ENCODE measurements around the gene ARL15. TPM values are rescaled to one million over a fixed set of nuclear protein-coding genes. Genes with fewer than 3 reads are reported as not detected.

The ARL15 gene
- total RNA-seq, 1 donor from 2014 or later = 125 TPM

DNA sequence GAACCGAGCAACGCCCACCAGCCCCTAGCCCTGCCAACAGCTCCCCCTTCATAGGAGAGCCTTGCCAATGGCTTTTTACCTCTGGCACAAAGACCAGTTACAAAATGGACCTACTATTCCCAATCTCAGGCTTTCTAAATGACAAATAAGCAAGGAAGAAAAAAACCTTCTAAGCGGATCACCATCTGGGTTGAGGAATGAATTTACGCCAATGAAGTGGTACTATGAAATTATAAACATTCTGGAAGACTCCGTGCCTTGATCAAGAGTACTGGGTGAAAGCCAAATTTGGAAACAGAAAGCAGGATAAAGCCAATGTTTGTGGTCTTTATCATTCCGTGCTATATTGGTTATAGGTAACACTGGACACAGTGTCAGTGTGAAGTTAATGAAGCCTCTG, 378.0 kb downstream of the ARL15 start:
- DNase-seq = no peak

DNA sequence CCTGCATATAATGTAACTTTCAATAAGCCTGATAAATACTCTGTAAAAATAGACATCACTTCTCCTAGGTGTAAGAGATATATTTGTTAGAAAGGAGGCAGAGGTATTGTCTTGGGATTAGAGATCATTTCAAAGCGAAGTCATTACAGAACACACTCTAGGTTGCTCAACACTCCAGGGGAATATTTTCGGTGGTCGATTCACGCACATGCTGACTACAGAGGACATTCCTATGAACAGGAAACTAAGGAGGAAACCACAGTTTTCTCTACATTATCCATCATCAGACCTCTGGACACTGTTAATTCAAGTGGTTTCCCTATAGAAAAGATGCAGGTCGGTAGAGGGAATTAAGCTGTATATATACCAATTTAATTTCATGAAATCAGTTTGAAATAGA, 379.9 kb downstream of the ARL15 start:
- DNase-seq = no peak

DNA sequence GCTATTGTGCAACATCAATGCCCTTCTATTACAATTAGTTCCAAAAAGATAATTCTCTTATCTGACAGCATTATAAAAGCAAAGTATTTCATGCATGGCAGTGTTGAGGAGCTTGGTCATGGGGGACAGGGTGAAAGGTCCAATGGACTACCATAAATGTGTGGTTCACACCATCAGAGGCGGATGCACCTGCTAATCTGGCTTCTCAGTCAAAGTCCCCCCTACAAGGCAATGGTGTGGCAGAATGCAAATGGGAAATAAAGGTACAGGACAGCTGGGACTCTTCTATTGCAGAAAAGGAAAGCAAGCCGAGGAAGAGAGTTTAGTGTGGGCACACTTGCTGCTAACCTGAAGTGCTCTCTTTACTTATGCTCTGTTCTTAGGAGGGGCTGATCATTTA, 380.8 kb downstream of the ARL15 start:
- DNase-seq = no peak

DNA sequence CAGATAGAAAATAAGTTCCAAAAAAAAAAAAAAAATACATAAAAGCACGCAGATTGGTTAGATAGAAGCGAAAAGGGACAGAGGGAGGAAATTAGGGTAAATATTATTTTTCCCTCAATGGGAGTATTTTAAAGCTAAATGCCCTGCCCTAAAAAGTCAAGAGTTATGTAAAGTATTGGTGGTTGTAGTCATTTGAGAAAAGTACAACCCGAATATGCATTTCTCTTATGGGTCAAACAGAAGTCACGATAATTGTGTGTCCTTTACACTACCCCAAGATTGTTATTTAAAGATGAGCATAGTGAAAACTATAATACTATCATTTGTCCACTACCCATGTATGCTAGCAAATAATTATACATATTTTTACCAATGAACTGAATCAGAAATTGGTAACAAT, 381.2 kb downstream of the ARL15 start:
- no peak for DNase-seq

DNA sequence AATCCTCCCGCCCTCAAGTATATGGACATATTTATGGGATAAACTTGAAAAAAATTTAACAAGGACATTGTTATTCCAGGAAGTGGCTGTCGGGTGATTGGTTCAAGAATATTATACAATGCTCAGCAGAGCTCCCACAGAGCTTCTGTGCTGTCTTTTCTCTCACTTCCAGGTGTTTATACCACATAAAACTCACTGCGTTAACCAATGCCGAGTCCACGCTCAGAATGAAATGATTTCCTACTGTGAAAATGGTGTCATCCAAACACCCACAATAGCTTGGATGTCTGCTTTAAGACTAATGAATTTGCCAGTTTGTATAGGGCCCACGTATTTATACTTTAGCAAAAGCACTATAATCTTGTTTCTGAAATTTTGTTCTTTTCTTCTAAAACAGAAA, 381.7 kb downstream of the ARL15 start:
- DNase-seq = no peak

DNA sequence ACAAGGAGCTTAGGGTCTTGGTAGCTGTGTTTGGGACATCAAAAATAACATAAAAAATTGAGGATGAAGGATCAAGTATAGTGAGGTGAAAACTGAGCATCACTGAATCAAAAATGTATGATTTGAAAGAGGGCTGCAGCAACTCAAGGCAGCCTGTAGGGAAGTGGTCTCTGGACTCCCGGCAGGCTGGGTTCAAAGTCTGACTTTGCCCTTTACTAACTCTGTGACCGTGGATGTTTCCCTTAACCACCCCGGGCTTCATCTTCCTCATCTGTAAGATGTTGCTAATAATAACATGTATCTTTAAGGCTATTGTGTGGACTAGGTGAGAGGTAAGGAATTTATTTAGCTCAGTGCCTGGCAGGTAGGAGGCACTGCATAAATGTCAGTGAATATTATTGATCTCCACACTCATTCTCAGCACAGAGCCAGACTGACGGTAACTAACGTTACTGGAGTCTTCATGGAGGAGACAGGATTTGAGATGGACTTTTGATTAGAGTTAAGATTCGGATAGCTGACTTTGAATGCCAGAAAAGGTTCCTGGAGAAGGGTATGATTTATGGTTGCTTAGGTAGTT, 382.6 kb downstream of the ARL15 start:
- no peak for DNase-seq

DNA sequence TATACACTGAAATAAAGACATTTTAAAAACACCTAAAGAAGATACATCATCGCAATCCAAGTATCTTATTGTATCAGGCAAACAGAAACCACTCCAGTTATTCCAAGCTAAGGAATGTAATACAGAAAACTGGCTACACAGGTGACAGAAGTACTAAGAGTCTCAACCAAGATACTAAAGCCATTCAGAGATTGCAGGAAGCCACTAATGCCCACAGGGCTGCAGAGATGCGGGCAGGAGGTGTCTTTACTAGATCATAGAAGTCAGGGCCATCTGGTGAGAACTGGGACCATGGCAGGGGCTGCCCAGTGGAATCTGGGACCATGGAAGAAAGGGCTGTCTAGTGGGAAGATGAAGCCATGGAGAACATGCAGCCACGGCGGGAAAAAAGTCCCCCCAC, 384.3 kb downstream of the ARL15 start:
- DNase-seq = no peak

DNA sequence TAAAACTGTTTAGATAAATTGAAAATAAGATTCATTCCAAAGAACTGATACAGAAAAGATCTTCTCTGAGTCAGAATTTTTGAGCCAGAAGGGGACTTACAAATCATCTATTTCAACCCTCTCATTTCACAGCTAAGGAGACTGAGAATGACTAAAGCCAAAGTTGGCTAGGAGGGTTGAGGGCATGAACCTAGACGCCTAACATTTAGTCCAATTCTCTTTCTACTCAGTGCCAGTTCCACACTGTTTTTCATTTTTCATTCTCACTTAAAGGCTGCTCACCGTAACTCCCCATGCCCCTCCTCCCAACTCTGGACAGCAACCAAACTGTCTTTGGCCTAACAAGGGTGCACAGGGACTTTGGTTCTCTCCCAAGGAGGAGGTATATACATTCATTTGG, 386.0 kb downstream of the ARL15 start:
- no peak for DNase-seq

DNA sequence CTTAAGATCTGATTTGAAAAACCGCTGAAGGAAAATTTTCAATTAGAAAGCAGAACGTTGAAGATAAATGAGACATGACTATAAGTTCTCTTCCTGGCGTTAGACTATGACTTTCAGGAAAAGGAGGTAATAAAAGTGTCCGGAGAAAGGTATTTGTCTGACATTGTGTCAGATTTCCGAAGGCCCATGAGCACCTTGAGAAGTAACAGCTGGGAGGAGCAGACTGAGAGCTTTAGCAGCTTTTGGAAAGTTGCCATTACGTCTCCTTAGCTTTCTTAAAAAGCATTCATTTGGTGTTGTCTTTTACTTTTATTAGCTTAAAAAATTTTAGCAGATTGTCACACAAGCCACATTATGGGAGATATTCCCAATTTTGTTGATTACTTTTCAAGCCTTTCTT, 386.4 kb downstream of the ARL15 start:
- no peak for DNase-seq

DNA sequence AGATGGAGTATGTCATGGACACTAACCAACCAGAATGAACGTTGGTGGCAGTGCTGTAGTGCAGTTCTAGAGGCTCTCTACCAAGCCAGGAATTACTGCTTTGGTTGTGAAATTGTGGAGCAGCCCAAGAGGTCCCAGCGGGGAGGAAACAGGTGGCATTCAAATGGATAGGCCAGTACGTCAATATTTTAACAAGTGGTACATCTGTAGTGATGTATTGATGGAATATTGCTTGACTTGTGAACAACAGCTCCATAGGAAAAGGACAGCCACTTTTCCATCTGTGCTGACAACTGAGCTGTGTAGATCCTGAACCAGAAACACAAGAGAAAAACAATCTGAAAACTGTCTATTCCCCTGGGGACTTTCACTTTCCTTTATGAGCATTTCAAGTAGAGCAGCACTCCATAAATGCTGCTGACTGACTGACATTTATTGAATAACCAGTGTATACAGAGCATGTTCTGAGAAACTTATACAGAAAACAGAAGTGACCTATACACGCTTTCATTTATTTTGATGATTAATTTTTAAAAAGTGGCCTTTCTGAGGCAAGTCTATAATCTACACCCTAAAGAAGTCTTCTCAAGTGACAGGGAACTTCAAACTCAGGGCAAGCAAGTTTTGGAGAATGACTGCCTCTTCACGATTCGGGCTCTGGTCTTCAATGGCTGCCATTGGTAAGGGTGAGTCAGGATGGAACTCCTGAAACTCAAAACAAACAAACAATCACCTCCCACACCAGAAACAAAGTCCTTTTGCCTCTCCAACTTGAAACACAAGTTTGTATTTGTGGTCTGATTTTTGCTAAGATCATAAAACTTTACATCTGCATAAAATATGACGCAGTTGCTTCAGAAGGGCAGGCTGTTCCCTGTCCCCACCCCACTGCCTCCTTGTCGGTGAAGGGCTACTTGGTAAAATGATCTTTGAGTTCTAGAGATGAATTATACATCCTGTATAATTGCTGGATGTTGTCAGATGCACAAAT, 387.6 kb downstream of the ARL15 start:
- DNase-seq = no peak

DNA sequence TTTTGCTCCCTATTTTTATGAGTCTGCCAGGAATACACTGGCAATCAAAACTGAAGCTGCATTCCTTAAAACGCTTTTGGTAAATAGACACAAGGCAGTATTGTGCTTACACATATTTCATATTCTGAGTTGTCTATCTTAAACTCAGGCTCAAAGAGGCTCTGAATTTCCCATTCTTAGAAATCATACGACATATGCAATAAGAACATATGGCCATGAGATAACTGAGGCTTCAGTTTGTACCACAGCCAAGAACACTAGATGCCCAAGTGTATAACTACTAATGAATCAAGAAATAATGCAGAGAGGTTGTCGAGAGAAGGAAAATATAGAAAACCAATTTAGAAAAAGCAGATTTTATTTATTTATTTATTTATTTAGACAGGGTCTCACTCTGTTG, 392.5 kb downstream of the ARL15 start:
- no peak for DNase-seq

DNA sequence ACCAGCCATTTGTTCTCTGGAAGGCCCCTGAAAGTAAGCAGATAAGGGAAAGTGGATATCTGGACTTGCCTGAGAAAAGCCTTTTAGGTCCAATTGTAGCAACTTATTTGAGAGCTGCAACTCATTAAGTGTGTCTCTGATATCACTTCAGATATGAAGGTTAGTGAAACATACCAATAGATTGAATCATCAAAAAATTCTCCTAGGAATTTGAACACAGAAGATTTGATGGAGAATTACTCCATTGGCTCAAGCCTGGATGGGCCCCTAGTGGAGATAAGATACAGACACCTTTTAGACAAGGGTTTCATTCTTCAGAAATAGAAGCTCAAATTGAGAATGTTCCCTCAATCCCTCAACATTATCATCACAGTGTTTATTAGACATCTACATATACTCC, 393.3 kb downstream of the ARL15 start:
- no peak for DNase-seq

DNA sequence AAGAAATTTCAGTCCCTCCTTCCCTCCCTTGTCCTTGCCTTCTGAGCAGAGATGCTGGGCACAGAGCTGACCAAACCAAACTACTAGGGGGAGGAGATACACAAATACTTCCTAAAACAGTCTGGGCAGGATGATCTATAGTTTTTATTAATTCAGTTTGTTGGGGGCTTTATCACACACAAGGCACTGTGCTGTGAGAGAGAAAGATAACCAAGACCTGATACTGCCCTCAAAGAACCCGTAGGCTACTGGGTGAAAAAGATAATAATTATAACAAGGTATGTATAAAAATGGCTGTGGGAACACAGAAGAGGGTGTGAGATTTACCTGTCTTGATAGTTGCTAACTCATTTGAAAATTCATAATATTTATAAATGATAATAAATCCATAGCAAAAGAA, 395.3 kb downstream of the ARL15 start:
- no peak for DNase-seq

DNA sequence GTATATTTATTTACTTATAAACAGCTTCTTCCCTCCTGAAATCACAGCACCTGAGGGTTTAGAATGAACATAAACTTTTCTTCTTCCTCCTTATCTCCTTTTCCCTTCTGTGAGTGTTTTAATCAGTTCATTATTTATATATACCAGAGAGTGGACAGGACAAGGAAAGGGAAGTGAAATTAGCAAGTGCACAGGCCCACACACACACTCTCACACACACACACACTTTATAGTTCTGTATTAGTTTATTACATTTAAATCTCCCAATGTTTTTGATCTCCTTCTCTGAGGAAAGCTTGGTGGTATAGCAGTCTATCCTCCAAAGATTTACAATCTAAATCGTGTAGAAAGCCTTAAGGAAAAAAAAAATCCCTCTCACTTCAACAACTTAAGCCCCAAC, 396.4 kb downstream of the ARL15 start:
- no peak for DNase-seq

DNA sequence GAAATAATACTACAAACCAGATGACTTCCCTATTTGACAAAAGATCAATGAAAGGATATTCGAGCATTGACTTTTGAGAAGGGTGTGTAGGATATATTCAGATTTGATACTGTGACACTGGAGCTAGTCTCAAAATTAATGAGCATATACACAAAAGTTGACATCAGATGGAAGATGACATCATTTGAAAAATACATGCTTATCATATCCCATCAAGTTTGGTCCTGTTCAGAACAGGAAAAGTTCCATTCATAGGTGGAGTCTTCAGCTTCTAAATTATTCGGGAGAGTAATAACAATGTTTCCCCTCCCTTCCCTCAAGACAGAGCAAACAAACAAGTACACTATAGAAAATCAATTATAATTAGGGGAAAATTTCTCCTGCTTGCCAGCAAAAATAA, 401.6 kb downstream of the ARL15 start:
- no peak for DNase-seq

DNA sequence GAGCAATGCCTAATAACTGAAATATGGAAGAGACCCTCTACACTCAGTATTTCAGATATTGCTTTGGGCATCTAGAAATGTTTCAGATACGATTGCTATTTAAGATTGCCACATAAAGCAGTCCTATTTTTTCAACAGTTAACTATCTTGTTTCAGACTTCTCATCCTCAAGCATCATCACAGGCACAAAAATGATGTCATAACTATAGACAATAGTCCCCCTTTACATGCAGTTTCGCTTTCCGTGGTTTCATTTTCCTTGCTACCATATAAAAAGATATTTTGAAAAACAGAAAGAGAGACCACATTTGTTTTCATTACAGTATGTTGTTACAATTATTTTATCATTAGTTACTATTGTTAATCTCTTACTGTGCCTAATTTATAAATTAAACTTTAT, 402.5 kb downstream of the ARL15 start:
- no peak for DNase-seq

DNA sequence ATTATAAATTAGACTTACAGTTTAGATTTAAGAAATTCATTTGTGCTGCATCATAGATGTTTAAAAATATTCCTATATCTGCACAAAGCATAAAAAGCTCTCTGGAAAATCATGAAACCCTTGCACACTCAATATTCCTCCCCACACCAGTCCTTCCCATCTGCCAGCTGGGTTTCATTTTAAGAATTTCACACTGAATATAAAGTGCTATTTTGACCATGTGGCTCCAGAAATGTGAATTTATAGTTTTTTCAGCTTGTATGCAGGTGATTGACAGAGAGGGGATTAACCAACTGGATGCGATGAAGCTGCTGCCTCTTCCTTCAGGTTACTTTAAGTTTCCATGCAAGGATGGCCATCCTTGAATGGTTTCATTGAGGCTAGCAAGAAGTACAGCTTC, 403.6 kb downstream of the ARL15 start:
- no peak for DNase-seq

DNA sequence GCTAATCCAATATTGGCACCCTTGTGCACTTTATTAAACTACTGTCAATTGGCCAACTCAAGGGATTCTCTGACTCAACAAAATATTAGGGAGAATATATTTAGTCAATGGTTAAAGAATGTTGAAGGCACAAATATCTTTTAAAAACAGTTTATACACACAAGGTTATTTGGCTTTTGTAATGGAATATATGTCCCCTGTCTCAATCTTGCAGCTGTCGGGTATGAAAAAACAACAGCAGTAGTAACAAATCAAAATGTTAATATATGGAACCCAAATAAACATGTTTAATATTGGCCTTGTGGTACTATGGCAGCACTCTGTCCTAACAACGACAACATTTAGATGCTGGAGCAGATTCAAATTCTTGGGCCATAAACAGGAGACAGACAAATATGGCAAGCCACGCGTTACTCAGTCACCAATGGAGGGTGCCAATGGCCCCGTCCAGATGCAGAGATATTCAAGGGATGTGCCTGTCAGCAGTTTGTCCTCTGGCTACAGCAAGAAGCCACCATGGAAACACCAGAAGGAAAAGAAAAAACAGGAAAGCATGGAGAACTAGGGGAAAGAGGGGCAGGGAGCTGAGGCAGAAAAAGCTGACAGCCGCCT, 408.0 kb downstream of the ARL15 start:
- DNase-seq = no peak

DNA sequence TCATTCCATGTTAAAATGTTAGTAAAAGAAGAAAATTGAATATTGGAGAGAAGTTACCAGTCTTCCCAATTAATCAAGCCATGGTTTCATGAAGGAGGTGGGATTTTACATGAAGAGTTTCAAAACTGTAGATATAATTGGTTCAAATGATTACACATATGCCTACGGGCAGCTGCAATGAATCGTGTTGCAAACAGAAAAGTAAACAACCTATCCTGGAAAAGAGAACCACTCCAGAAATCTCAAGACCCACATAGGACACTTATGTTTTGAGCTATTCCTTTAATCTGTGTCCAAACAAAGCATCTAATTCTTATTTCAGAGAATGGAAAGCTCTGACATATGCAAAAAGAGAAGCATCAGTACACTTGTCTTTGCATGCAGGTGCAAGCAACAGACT, 409.7 kb downstream of the ARL15 start:
- DNase-seq = no peak

DNA sequence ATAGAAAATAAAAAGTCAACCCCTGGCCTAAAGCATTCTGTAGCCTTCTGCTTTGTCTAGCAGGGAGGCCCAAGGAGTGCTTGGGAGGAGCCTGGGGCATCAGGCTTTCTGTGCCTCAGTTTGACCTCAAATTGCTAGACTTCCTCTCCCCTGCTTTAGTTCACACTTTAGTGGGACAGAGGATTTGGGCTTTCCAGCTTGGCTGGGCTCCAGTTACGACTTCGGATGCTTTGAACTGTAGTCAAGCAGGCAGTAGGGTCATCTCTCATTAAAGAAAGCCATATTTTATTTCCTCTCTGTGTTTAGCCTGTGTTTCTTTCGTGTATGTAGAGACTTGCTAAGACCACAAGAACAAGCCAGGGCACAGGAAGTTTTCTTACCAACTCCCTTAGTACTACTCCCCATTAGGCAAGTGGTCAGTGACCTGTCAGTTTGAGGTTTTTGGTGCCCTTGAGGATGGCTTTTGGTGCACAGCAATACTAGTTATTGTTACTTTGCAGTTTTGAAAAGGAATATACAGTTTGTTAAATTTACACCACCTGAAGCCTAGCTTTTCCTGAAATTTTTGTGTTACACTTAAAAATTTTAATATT, 415.2 kb downstream of the ARL15 start:
- DNase-seq = no peak

DNA sequence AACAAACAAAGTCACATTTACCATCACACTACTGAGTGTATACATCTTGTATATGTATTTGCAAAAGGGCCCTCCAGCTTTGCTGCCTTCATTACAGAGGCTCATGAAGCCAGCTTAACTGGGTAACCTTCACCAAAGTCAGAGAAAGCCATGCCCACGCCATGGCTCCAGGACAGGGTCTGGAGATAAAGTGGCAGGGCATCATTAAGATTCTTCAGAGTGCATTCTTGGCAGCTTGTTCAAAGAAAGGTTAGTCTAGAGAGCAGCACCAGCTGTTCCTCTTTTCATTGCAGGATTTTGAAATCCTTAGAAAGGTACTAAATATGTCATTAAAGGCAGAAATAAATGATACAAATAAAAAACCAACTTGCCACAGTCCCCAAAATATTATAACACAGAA, 416.7 kb downstream of the ARL15 start:
- DNase-seq = no peak

DNA sequence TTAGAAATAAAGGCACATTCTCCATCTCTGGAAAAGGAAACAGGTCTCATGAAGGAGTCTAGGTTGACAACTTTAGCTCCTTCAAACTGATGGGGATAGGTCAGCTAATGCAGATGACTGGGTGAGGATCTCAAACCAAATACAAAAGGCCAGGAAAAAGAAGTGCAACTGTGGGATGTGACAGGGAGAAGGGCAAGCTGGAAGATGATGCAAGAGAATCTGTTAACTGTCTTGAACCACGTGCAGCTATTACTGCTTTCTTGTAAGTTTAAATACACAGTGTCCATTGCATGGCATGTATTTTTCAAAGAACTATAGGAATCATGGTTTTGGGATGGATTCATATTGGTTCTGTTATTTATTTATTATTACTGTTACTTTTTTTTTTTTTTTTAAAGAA, 418.1 kb downstream of the ARL15 start:
- no peak for DNase-seq

DNA sequence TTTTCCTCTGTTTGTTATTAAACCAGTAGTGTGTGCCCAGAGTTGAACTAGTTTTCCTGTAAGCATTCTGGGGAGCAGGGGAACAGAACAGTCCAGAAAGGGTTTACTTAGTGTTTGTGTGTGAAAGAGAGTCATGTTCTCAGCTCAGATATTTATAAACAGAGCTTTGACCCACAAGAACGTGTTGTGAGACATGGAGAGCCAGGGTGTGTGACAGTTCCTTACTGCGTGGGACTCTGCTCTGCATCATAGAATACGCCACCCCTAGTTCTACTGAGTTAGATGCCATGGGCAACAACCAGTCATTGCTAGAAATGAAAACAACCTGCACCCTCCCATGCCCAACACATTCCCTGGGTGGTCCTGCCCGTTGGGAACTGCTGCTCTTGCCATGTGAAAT, 419.2 kb downstream of the ARL15 start:
- DNase-seq = no peak
